ENCODE results near the gene KISS1.

GRCh38 chr1:204146309-204146708 is 50.0 kb downstream of the KISS1 start:
- TF ChIP-seq CTCF (IDR thresholded peaks at IDR 0.05) (no peak), POLR2A (IDR thresholded peaks at IDR 0.05) (no peak)

Data from adrenal gland (tissue), 5 donors.